Activated CD4-positive, alpha-beta T cell treated with anti-CD3 and anti-CD28 coated beads, Interleukin-10, Interleukin-2, amounts not matched to agents 100 ng/mL and 50 ng/mL, durations not matched to agents 16 hours and 8 hours (primary cell): ENCODE results near the gene BUB1.
"Not testable (repeated sequence)": the region's sequence is repeated elsewhere in the genome, so short reads cannot be mapped to it uniquely, and the experiment has no call there.

Experiments used
- DNase-seq: peaks from one replicate; pipeline ENCODE4 v3.0.0-alpha.2; 2020

Gene BUB1

DNA sequence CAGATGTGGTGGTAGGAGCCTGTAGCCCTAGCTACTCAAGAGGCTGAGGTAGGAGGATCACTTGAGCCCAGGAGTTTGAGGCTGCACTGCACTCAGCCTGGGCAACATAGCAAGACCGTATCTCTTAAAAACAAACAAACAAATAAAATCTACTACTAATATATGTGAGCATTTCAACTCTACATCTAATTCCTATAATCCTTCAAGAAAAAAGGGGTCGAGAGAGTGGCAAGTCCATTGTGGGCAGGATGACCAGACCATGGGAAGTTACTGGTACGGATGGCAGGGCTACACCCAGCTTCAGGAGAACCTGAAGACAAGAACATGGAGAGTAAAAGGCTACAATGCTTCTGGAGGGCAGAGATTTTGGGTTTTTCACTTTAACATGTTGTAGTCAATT is 24.0 kb downstream of the BUB1 start:
- no peak for DNase-seq

DNA sequence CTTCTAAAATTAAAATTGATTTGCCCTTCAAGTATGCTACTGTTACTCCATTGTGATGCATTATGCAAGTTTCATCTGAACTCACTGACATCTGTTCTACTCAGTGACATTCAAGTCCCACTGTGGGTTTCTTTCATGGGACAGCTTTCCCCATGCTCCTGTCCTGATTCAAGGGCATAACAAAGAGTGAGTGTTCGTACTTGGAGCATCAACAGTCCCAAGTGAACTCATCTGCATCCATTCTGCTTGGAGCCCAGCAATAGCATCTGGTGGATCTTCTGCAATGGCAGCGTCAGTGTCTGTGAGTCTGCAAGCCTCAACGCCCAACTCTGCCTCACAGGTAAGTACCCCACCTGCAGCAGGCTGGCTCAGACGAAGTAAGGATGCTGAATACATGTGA is 27.5 kb downstream of the BUB1 start:
- no peak for DNase-seq

DNA sequence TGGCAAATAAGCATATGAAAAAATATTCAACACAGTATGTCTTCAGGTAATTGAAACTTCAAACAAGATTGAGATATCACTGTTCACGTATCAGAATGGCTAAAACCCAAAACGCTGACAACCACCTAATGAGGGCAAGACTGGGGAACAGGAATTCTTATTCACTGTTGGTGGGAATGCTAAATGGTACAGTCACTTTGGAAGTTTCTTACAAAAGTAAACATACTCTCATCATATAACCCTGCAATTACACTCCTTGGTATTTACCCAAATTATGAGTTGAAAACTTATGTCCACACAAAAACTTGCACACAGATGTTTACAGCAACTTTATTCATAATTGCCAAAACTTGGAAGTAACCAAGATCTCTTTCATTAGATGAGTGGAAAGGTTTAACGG is 30.1 kb downstream of the BUB1 start:
- no peak for DNase-seq

DNA sequence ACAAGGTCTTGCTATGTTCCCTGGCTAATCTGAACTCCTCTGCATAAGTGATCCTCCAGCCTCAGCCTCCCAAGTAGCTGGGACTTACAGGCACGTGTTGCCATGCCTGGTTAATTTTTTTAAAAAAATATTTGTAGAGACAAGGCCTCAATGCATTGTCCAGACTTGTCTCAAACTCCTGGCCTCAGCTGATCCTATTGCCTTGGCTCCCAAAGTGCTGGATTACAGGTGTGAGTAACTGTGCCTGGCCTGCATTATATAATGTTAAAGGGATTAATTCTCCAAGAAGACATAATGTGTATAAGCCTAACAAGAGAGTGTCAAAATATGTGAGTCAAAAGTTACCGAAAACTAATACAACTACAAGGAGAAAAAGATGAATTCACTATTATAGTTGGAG is 32.2 kb downstream of the BUB1 start:
- no peak for DNase-seq

DNA sequence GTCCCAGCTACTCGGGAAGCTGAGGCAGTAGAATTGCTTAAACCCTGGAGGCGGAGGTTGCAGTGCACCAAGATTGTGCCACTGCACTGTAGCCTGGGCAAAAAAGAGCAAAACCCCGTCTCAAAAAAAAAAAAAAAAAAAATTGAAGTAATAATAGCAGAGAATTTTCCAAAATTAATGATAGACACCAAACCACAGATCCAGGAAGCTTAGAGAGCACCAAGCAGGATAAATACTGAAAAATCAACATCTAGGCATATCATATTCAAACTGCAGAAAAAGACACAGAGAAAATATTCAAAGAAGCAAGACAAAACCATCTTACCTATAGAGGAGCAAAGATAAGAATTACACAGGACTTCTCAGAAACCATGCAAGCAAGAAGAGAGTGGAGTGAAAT is 33.5 kb downstream of the BUB1 start:
- no peak for DNase-seq

DNA sequence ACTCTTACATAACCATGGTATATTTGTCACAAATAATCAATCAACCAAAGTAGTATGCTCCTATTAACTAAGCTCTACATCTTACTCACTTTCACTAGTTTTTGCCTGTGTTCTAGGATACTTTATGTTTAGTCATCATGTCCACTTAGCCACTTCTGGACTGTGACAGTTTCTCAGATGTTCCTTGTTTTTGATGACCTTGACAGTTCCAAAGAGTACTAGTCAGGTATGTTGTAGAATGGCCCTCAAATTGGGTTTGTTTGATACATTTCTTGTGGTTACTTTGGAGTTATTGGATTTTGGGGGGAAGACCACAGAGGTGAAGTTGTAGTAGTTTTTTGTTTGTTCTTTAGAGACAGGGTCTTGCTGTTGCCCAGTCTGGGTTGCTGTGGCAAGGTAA is 35.5 kb downstream of the BUB1 start:
- no peak for DNase-seq

DNA sequence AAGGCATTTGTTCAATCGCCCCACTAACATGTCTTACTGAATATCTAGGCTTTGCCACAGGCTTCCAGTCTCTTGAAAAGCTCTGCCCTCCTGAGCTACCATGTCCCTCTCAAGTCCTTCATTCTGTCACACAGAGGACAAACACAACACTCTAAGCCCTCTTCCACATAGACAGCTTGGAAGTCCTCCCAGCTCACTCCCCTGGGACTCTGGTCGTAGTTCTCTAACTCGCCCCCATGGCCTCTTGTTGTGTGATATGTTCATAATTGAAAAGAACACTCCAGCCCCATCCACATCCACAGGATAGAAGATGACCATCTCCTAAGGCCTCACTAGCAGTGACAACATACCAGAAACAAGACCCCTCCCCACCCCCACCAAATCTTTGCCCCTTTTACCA is 37.9 kb downstream of the BUB1 start:
- DNase-seq, result no peak

DNA sequence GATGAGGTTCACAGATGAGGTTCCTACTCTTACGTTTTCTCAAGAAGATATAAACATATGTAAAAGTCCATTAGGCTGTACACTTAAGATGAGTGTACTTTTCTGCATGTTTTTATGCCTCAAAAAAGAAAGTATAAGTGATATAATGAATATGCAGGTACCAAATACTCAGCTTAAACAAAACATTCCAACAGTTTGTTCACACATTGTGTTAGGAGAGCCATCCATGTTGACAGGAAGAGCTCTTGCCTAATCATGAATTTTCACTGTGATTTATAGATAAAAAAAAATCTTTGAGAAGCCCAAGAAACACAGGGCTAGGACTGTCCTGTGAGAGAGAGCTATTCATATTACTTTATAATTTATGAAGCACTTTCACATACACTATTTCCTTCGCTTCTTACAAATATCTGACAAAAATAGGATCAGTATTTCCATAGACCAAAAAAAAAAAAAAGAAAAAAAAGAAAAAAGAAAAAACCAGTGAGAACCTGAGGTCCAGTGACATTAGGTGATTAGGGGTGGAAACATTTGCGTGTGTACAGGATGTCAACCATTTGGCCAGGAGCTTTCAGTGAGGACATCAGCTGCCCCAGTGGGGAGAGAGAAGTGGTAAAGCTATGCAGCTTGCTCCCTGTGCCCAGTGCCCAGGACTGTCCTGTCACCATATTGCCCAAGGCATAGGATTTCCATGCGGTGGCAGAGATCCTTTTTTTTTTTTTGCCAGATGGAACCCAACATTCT is 38.7 kb downstream of the BUB1 start:
- DNase-seq, result no peak

DNA sequence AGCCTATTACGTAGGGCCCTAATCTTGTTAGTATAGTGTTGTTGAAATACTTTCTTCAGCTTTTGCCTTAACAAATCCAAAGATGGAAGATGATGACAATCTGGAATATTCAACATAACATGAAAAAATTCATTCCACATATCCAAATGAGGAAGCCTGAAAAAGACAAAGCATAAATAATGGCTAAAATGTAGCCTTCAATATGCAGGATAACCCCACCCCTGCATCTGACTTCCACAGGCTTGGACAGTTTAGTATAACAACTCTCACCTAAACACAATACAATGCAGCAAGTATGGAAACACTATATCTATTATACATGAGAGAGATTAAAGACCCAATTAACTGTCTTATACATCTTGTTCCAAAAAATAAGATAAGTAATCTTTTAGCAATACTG is 39.9 kb downstream of the BUB1 start:
- DNase-seq, result no peak

DNA sequence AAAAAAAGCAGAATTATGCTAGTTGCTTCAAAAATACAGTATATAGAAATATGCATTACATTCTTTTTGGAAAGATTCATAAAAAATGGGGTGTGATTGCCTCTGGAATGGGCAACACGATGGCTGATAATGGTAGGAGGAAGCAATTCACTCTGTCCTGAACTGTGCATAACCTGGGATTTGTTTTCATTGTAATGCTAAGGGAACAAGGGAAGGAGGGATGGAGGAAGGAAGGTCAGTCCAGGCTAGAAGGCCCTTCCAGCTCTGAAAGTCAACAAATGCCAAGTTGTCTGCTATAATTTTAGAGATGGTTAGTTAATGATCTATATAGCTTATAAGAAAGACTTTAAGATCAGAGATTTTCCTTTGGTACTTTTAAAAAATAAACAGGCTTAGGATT is 40.8 kb downstream of the BUB1 start:
- no peak for DNase-seq

DNA sequence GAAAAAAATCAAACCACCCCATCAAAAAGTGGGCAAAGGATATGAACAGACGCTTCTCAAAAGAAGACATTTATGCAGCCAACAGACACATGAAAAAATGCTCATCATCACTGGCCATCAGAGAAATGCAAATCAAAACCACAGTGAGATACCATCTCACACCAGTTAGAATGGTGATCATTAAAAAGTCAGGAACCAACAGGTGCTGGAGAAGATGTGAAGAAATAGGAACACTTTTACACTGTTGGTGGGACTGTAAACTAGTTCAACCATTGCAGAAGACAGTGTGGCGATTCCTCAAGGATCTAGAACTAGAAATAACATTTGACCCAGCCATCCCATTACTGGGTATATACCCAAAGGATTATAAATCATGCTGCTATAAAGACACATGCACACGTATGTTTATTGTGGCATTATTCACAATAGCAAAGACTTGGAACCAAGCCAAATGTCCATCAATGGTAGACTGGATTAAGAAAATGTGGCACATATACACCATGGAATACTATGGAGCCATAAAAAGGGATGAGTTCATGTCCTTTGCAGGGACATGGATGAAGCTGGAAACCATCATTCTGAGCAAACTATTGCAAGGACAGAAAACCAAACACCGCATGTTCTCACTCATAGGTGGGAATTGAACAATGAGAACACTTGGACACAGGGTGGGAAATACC is 41.8 kb downstream of the BUB1 start:
- not testable (repeated sequence) for DNase-seq

DNA sequence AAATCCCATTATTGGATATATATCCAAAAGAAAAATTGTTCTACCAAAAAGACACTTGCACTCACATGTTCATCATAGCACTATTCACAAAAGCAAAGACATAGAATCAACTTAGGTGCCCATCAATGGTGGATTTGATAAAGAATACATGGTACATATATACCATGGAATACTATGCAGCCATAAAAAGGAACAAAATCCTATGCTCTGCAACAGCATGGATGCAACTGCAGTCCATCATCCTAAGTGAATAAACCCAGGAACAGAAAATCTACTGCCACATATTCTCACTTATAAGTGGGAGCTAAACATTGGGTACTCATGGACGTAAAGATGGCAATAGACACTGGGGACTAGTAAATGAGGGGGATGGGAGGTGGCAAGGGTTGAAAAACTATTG is 50.5 kb downstream of the BUB1 start:
- not testable (repeated sequence) for DNase-seq

DNA sequence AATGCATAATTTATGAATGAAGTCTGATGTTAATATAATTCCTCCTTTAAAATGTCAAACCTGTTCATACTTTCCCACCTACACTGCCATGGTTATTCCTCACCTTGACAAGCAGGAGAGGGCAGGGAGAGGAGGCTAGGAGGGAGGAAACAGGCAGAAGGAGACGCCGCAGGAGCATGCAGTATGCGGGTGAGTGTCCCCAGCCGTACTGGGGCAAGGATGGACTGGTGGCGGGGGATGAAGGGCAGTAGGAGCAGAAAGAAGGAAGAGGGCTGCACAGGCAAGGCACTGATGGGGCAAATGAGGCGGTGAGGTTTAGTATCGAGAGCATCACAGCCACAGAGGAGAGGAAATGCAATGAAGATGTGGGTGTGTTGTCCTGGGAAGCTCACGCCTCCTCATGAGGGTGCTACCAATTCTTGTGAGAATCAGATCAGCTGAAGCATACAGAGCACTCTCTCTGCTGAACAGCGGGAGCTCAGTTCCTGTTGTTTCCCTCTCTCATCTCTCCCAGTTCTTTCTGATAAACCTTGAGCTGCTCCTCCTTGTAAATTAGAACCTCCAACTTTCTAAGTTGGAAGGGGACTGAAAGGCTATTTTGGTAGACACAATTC is 58.4 kb downstream of the BUB1 start:
- not testable (repeated sequence) for DNase-seq

DNA sequence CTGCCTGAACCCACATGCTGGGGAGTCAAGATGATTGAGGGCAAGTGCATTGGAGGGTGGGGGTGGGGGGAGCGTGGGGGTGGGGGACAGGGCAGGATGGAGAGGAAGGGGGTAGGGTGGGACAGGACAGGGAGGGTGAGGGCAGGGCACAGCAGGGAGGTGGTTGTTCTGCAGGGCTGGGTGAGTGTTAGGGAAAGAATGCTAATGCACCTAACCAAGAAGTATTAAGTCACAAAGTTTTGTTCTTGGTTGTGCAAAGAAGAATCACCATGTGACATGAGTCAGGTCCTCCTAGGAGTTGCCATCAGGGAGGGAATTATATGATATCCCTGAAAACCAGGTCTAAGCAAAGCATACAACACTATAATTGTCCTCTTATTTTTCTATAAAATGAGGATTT is 63.9 kb downstream of the BUB1 start:
- DNase-seq, result not testable (repeated sequence)

DNA sequence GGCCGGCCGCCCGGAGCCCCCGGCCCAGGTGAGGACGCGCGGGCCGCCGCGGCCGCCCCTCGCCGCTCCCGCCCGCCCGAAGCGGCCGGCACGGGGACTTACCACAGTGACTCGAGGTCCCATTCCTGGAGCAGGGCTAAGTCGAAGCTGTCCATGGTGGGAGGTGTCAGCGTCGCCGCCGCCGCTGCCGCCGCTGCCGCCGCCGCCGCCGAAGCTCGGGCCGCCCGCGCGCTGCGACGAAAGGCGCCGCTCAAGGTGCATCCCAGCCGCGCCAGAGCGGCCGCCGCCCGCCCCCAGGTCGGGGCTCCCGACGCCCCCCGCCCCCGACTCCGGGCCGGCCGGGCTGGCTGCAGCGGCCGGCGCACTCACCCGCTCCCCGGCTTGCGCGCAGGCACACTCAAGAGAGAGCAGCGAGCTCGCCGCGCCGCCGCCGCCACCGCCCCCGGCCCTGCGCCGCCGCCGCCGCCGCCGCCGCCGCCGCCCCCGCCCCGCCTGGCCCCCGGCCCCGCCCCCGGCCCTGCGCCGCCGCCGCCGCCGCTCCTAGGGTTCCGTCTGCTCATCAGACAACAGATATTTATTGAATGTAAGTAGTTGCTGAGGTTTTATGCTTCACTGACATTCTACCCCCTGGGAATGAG is 67.1 kb downstream of the BUB1 start:
- not testable (repeated sequence) for DNase-seq

DNA sequence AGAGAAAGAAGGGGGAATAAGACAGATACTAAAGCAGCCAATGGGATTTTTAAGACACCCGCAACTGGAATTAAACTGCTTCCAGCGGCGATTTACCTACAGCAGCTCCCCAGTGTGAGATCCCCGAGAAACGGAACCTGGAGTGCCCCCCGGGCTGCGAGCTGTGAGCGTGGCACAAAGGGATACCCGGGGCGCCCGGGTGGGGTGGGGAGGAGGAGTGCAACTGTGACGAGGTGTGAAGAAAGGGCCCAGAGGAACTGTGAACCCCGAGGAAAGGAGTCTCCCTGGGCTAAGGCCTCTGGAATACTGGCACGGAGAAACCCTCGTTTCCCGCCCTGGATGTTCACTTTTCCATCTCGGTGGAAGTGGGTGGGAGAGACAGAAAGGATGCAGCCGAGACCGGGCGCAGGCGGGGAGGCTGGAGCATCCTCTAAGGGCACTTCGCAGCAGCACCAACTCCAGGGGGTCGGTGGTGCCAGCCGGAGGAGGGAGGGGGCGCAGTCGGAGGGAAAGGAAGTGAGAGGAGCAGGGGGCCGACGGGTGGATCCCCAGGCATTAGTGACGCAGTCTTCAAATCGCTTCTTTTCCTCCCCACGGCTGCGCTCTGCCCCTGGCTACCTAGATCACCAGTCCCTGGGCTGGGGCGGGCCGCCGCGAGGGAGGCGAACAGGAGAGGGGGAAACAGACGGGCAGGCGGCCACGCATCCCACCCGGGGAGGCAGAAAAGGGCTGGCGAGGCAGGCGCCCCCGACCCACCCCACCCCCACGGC is 67.8 kb downstream of the BUB1 start:
- not testable (repeated sequence) for DNase-seq

DNA sequence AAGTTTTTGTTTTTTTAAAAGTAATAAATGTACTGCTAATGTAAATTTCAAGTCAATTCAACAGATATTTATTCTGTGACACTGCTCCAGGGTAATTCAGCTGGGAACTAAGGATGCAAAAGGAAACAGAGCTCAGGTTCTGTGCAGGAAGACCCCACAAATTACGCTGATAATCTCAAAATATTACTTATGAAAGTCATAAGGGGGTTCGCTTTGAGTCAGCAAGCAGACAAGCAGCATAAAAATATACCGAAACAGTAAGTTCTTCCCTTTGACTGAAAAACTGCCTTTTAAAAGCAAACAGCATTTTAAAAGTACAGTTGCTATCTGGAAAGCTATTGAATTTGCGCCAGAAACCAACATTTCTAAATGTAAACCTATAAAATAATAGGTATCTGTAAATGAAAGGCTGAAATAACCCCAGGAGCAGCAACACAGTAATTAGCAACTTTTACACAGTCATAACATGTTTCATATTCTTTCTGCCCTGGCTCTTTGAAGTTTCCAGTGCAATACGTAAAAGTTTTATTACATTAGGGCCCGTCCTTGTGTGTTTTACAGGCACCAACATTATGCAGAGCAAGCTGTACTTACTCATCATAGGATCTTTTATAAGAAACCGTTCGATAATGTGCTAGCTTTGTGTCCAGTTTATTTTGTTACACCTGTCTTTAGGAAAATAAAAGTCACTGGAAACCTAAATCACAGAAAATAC is 68.9 kb downstream of the BUB1 start:
- not testable (repeated sequence) for DNase-seq

DNA sequence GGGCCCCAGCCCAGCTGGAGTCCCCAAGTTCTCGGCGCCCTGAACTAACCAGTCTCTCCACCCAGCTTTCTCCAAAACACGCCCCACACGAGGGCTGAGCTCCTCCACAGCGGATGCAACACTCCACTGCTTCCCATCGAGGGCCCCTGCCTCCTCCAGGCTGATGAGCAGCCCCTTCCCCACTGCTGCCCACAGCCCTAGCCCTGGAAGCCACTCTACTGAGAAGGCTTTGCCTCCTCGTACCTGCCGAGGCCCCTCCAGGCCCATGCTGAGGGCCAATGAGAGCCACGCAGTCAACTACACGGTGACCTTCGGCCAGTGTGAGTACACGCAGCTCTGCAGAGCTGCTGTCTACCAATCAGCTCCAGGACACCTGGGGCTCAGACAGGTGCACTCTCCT is 72.8 kb downstream of the BUB1 start:
- DNase-seq, result not testable (repeated sequence)

DNA sequence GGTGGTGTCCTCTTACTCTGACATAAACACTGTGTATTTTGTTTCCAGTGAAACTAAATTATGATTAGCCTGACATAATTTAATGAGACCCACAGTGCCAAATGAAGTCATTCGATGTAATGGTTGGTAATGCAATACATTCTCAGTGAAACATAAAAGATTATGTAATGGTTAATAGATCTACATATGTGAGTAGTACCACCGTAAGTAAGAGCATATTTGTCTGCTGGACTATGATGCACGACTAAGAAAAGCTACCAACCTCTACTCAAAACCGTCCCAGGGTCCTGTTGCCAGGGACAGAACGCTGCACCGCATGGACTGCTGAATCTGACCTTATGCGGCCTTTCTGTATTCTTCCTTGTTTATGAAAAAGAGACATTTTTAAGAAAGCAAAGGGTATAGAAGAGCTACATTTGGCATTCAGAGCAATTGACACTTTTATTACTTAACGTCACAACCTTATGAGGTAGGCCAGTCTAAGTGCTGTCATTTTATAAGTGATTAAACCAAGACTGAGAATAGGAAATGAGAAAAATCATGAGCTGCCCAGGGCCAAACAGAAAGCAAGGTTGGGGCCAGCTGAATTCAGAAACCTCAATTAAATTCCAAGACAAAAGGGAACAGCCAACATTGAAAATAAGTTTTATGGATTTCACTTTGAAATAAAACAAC is 73.8 kb downstream of the BUB1 start:
- DNase-seq, result not testable (repeated sequence)

DNA sequence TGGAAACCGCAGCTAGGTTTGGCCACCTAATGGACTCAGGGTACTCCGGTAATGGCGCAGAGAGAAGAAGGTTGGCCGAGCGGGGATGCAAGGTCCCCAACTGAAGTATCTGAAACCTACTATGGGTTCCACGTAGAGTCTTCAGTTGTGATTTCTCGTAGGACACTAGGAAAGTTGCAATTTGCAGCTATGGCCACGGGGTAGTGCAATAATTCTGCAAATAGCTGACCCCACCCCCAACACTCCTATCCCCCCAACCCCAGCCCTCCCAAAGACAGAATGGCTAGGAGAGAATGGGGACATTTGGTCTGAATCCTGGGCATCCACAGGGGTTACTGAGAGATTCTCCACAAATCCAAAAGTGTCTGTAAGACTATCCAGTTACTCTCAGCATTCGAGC is 75.7 kb downstream of the BUB1 start:
- DNase-seq, result not testable (repeated sequence)

DNA sequence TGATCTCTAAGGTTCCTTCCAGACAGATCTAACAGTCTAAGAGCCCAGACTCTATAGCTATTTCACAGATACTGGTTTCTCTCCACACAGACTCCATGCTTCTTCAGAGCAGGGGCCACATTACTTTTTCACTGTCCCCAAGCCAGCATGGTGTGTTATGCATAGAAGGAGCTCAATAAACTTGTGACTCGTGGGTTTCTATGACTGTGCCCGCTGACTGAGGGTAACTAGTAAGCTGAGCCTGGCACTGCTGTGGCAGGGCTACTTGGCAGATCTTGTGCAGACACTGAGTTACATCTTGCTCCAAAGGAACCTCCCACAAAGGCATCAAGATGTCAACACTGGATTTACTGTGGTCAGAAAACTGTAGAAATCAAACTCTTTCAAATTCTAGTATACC is 85.9 kb downstream of the BUB1 start:
- DNase-seq, result not testable (repeated sequence)
